NCI-H460 (cell line): Measurements from ENCODE around the gene CLIP3. TPM values are rescaled to one million over a fixed set of nuclear protein-coding genes. Genes with fewer than 3 reads are reported as not detected.
"Not testable (repeated sequence)": the region's sequence is repeated elsewhere in the genome, so short reads cannot be mapped to it uniquely, and the experiment has no call there.

ENCODE experiments used
- DNase-seq: peaks from one replicate; pipeline ENCODE4 v3.0.0-alpha.2; 2016; ENCODE audit warnings: low read depth; ENCODE audit errors: extremely low read depth
- total RNA-seq: library from RNA; depleted of rRNA; stranded (reverse); fragments of >200 nt; shearing (Covaris generic); gene quantifications from 2 replicates; pipeline ENCODE4 v1.2.3, GENCODE V29; 2014; rRNA removed

The CLIP3 gene
- total RNA-seq, 1 experiment from 2014 or later, result 0.27 TPM

DNA sequence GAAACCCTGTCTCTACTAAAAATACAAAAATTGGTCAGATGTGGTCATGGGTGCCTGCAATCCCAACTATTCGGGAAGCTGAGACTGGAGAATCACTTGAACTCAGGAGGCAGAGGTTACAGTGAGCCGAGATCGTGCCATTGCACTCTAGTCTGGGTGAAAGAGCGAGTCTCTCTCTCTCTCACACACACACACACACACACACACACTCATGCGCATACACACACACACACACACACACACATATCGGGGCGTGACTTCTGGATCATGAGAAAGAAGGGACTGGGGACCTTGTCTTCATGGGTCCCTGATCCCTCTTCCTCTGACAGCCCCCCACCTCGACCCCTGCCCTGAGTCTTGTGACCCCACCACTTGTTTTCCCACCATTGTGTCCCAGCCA, 49.5 kb downstream of the CLIP3 start:
- DNase-seq, result no peak

- not testable (repeated sequence) for DNase-seq
These were observed 51.7 kb downstream of the CLIP3 start for GRCh38 chr19:35980997-35981396.

GRCh38 chr19:35978832-35979365, 53.8 kb downstream of the CLIP3 start:
- DNase-seq, result no peak

GRCh38 chr19:35978271-35978670, 54.4 kb downstream of the CLIP3 start:
- no peak for DNase-seq

GRCh38 chr19:35977446-35978222, 55.0 kb downstream of the CLIP3 start:
- no peak for DNase-seq

GRCh38 chr19:35975608-35976214, 57.0 kb downstream of the CLIP3 start:
- no peak for DNase-seq

DNA sequence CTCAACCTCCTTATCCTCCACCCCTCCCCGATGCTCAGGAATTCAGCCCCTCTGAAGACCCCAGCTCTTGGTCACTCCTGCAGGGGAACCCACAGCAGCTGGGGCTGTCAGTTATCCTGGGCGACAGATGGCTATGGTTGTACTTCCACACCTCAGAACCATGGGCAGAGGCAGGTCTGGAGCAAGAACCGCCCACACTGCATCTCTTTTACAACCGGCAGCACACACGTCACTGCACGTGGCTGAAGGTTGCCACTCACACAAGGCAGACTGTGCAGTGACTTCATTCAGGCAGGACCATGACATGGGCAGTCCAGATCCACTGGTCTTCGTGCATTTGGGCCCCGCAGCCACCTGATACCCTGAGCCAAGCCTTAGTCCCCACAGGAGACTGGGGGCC, 59.2 kb downstream of the CLIP3 start:
- DNase-seq, result no peak

DNA sequence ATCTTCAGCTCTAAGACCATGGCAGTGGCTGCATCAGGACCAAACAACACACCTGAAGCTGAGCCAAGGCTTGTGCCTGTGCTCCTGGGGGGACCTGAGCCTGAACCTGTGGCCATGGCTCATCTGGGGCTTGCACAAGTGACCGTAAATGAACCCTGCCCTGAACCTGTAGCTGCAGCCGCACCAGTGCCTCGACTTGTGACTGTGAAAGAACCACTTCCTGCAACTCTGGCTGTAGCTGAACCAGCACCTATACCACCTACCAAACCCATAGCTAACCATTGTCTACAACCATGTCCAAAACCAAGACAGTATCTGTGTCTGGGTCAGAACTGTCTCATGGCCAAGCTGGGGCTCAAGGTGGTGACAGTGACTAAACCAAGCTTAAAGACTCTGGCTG, 65.9 kb downstream of the CLIP3 start:
- DNase-seq, result no peak

Other genes starting within 250 kb of the CLIP3 start
- gene PRODH2, start 220.0 kb downstream of the CLIP3 start, total RNA-seq, result not detected in 2 replicates
- not detected in 2 replicates for gene NPHS1, start 180.4 kb downstream of the CLIP3 start, total RNA-seq
- 0.12 and 0.32 TPM in 2 replicates for gene KIRREL2, start 176.0 kb downstream of the CLIP3 start, total RNA-seq
- 12.2 and 19.5 TPM in 2 replicates for gene APLP1, start 164.3 kb downstream of the CLIP3 start, total RNA-seq
- 4.3 and 5.1 TPM in 2 replicates for gene NFKBID, start 132.3 kb downstream of the CLIP3 start, total RNA-seq
- gene HCST, start 130.3 kb downstream of the CLIP3 start, total RNA-seq, result not detected in 2 replicates
- 0.64 TPM in 1 of 2 replicates, not detected in the other for gene TYROBP, start 124.6 kb downstream of the CLIP3 start, total RNA-seq
- gene LRFN3, start 96.5 kb downstream of the CLIP3 start, total RNA-seq, result 3.5 and 6.1 TPM in 2 replicates
- gene SDHAF1, start 37.7 kb downstream of the CLIP3 start, total RNA-seq, result 19.8 and 26.1 TPM in 2 replicates
- 0.22 and 0.26 TPM in 2 replicates for gene SYNE4, start 24.1 kb downstream of the CLIP3 start, total RNA-seq
- gene ALKBH6, start 18.7 kb downstream of the CLIP3 start, total RNA-seq, result 21.1 and 25.6 TPM in 2 replicates
- 2.9 and 3.0 TPM in 2 replicates for gene THAP8, start 21.4 kb upstream of the CLIP3 start, total RNA-seq
- 12.3 and 13.7 TPM in 2 replicates for gene WDR62, start 22.0 kb upstream of the CLIP3 start, total RNA-seq
- not detected in 2 replicates for gene OVOL3, start 78.3 kb upstream of the CLIP3 start, total RNA-seq
- 90.1 and 139 TPM in 2 replicates for gene POLR2I, start 82.0 kb upstream of the CLIP3 start, total RNA-seq
- gene TBCB, start 82.6 kb upstream of the CLIP3 start, total RNA-seq, result 147 and 154 TPM in 2 replicates
- gene CAPNS1, start 107.2 kb upstream of the CLIP3 start, total RNA-seq, result 417 and 452 TPM in 2 replicates
- gene COX7A1, start 119.6 kb upstream of the CLIP3 start, total RNA-seq, result not detected in 2 replicates
- gene ZNF565, start 181.8 kb upstream of the CLIP3 start, total RNA-seq, result 5.4 and 6.5 TPM in 2 replicates
- 132 and 138 TPM in 2 replicates for gene ZNF146, start 182.2 kb upstream of the CLIP3 start, total RNA-seq